Measurements from ENCODE around the gene SPANXN1. TPM values are rescaled to one million over a fixed set of nuclear protein-coding genes. Genes with fewer than 3 reads are reported as not detected.
"Not testable (repeated sequence)": the region's sequence is repeated elsewhere in the genome, so short reads cannot be mapped to it uniquely, and the experiment has no call there.

SPANXN1 gene, protein sequence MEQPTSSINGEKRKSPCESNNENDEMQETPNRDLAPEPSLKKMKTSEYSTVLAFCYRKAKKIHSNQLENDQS
- polyA plus RNA-seq (2013, experiment 1 of 2): not detected
- not detected for polyA plus RNA-seq (2013, experiment 2 of 2)

DNA sequence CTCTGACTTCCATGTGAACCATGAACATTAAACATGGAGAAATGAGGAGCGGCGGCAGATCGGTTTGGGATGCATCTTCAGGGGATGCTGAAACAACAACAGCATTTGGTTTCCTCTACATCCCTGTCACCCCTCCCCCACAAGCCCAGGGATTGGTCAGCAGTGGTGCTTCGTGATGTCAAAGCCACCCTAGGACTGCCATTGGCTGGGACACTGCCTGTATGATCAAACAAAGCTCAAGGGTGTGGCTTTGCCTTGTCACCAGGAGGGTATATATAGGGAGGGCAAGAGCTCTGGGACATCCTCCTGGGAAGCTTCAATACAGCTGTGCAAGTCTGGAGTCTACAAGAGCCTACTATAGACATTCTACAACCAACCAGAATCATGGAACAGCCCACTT is at the start of gene SPANXN1:
Gene SPANXN1, plus strand, starts transcription at position 301 of the 400 bp plus-strand sequence. Its CDS starts 84 bp downstream, at position 385.
- H3K4me1 ChIP-seq (ENCODE audit: insufficient read depth, low read length); H3K27me3 ChIP-seq (ENCODE audit: insufficient read depth, low read length); H3K9ac ChIP-seq (ENCODE audit: low read depth, low read length); H3K4me3 ChIP-seq (ENCODE audit: low read length); H3K27ac ChIP-seq (ENCODE audit: low read depth, low read length); H3K36me3 ChIP-seq (ENCODE audit: insufficient read depth, low read length): not testable (repeated sequence)
- H3K9me3 ChIP-seq (ENCODE audit: insufficient read depth, low read depth, low read length): peaks cover 27% of the 10 kb centered on the region
- 78% methylated on average over 4 of the region's 4 CpGs for WGBS

DNA sequence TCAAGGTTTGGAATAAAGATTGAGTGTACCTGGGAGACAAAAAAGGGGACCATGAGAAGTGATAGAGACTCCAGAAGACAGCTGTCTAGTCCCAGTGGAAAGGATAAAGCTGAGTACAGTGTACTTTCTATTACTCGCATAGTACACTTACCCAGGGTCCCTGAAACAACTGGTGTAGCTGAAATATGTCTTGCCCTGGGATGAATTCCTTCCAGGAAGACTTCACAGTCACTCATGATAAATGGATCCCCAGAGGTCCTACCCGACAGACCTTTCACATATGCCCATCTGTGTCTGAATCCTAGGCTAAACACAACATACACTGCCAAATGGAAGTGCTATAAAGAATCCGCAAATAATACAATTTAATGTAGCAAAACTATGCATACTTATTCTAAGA is 48.2 kb upstream of the SPANXN1 start:
- no peaks in the 10 kb centered on the region for H3K36me3 ChIP-seq (ENCODE audit: insufficient read depth, low read length)
- 79% methylated on average over 2 of the region's 3 CpGs for WGBS

DNA sequence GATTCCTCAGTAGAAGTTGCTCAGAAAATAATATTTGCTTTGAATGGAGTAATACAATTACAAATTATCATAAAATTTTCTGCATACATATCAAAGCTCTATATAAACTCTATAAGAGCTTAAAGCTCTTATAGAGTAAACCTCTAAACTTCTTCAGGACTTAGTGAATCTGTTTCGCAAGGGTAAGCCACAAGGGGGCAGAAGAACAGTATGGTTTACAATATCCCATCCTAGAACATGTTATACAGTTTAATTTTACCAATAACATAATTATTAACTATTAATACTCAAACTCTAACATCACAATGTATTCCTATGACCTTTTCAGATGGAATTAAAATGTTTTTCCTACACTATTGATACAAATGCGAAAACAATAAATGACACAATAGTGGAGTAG is 33.8 kb upstream of the SPANXN1 start:
- WGBS: no CpG with 5 or more reads among the region's 2 CpGs
- Histone ChIP-seq H3K27ac (ENCODE audit: low read depth, low read length) (no peak overlapping the region), H3K9me3 (ENCODE audit: insufficient read depth, low read depth, low read length) (peaks cover 38% of the 10 kb centered on the region), H3K4me3 (ENCODE audit: low read length) (no peak overlapping the region), H3K36me3 (ENCODE audit: insufficient read depth, low read length) (no peaks in the 10 kb centered on the region), H3K4me1 (ENCODE audit: insufficient read depth, low read length) (no peaks in the 10 kb centered on the region), H3K27me3 (ENCODE audit: insufficient read depth, low read length) (no peaks in the 10 kb centered on the region), H3K9ac (ENCODE audit: low read depth, low read length) (no peak overlapping the region)

More for the DNA sequence above, 48.2 kb upstream of the SPANXN1 start:
- Histone ChIP-seq H3K27me3 (ENCODE audit: insufficient read depth, low read length) (no peaks in the 10 kb centered on the region), H3K27ac (ENCODE audit: low read depth, low read length) (no peak overlapping the region), H3K9ac (ENCODE audit: low read depth, low read length) (no peak overlapping the region), H3K9me3 (ENCODE audit: insufficient read depth, low read depth, low read length) (peaks cover 61% of the 10 kb centered on the region), H3K4me1 (ENCODE audit: insufficient read depth, low read length) (no peaks in the 10 kb centered on the region), H3K4me3 (ENCODE audit: low read length) (no peak overlapping the region)

DNA sequence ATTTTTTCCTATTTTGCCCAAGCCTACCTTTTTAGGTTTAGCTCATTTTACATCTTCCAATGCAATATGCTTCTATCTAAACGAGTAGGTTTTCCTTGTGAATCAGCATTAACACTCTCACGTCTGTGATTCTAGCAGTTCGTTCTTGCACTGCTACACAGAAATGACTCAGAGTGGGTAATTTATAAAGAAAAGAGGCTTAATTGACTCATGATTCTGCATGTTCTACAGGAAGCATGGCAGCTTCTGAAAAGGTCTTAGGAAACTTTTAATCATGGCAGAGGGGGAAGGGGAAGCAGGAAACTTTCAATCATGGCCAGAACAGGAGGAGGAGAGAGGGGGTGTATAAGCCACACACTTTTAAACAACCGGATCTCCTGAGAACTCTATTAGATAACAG is 44.9 kb downstream of the SPANXN1 start:
- no peaks in the 10 kb centered on the region for H3K27me3 ChIP-seq (ENCODE audit: insufficient read depth, low read length)
- WGBS: 82% methylated on average over 4 of the region's 4 CpGs
- H3K4me1 ChIP-seq (ENCODE audit: insufficient read depth, low read length): no peaks in the 10 kb centered on the region
- no peaks in the 10 kb centered on the region for H3K36me3 ChIP-seq (ENCODE audit: insufficient read depth, low read length)
- no peak overlapping the region for H3K27ac ChIP-seq (ENCODE audit: low read depth, low read length)
- peaks cover 59% of the 10 kb centered on the region for H3K9me3 ChIP-seq (ENCODE audit: insufficient read depth, low read depth, low read length)
- H3K4me3 ChIP-seq (ENCODE audit: low read length): no peak overlapping the region
- no peak overlapping the region for H3K9ac ChIP-seq (ENCODE audit: low read depth, low read length)

Data from HUES64 (cell line).